ENCODE results near the gene E2F7.
"Not testable (repeated sequence)": the region's sequence is repeated elsewhere in the genome, so short reads cannot be mapped to it uniquely, and the experiment has no call there.

The E2F7 gene

GRCh38 chr12:77104286-77104685 lies 38.9 kb upstream of the E2F7 start:
- DNase-seq: no peak
- TF ChIP-seq CTCF (IDR thresholded peaks at IDR 0.05): no peak
- Histone ChIP-seq H3K27me3 (no peaks in the 10 kb centered on the region), H3K4me3 (no peak overlapping the region), H3K4me1 (no peaks in the 10 kb centered on the region), H3K9me3 (no peaks in the 10 kb centered on the region), H3K36me3 (no peaks in the 10 kb centered on the region), H3K27ac (no peak overlapping the region)
- intact Hi-C loops (cut with DNase I; ENCODE audit: low total_unique reads): no loop called here

GRCh38 chr12:77102691-77103090 lies 37.3 kb upstream of the E2F7 start:
- intact Hi-C loops (cut with DNase I; ENCODE audit: low total_unique reads): no loop called here
- Histone ChIP-seq H3K27ac (no peak overlapping the region), H3K9me3 (no peaks in the 10 kb centered on the region), H3K27me3 (no peaks in the 10 kb centered on the region), H3K36me3 (no peaks in the 10 kb centered on the region), H3K4me3 (no peak overlapping the region), H3K4me1 (no peaks in the 10 kb centered on the region)
- DNase-seq: no peak
- TF ChIP-seq CTCF (IDR thresholded peaks at IDR 0.05): no peak

DNA sequence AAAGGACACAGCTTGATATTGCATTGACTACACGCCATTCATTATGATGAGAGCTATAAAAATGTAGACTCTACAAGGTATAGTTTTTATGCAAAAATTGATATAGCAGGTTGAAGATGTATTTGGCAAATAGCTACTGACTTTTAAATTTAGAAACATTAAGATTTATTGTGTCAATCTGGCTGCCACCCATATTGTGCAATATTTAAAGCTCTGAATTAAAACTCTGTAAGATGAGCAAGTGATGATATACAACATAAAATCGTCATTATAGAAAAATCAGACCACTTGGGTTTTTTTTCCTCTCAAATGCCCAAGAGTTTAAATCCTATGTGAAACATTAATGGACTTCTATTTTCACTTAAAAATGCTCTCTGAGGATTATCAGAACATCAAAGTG lies 36.8 kb upstream of the E2F7 start:
- no peak overlapping the region for H3K27ac ChIP-seq
- H3K4me1 ChIP-seq: no peaks in the 10 kb centered on the region
- no peak overlapping the region for H3K4me3 ChIP-seq
- no peak for DNase-seq
- no peaks in the 10 kb centered on the region for H3K36me3 ChIP-seq
- H3K27me3 ChIP-seq: no peaks in the 10 kb centered on the region
- TF ChIP-seq CTCF (IDR thresholded peaks at IDR 0.05): no peak
- intact Hi-C loops (cut with DNase I; ENCODE audit: low total_unique reads): no loop called here
- H3K9me3 ChIP-seq: no peaks in the 10 kb centered on the region

DNA sequence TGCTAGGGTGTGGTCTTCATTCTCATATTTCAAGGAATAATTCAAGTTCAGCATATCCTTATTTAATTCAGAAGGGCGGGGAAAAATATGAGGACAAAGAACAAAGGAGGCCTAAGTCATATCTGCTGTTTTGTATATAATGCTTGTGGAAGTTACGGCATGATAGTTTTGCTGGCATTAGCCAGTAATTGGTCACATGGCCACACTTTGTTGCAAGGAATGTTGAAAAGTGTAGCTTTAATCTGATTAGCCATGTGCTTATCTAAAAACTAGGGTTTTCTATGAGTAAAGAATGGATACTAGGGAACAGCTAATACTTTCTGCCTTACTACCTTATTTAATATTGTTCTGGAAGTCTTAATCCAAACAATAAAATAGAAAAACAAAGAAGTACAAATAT lies 34.4 kb upstream of the E2F7 start:
- no peak overlapping the region for H3K27ac ChIP-seq
- H3K4me3 ChIP-seq: no peak overlapping the region
- no peaks in the 10 kb centered on the region for H3K36me3 ChIP-seq
- H3K9me3 ChIP-seq: no peaks in the 10 kb centered on the region
- TF ChIP-seq CTCF (IDR thresholded peaks at IDR 0.05): no peak
- no peaks in the 10 kb centered on the region for H3K27me3 ChIP-seq
- DNase-seq: no peak
- H3K4me1 ChIP-seq: no peaks in the 10 kb centered on the region
- intact Hi-C loops (cut with DNase I; ENCODE audit: low total_unique reads): no loop called here

GRCh38 chr12:77097846-77098245 lies 32.5 kb upstream of the E2F7 start:
- H3K4me1 ChIP-seq: no peaks in the 10 kb centered on the region
- H3K4me3 ChIP-seq: no peak overlapping the region
- no peaks in the 10 kb centered on the region for H3K9me3 ChIP-seq
- no peaks in the 10 kb centered on the region for H3K27me3 ChIP-seq
- no peak for DNase-seq
- no peak overlapping the region for H3K27ac ChIP-seq
- intact Hi-C loops (cut with DNase I; ENCODE audit: low total_unique reads): no loop called here
- TF ChIP-seq CTCF (IDR thresholded peaks at IDR 0.05): no peak
- no peaks in the 10 kb centered on the region for H3K36me3 ChIP-seq

DNA sequence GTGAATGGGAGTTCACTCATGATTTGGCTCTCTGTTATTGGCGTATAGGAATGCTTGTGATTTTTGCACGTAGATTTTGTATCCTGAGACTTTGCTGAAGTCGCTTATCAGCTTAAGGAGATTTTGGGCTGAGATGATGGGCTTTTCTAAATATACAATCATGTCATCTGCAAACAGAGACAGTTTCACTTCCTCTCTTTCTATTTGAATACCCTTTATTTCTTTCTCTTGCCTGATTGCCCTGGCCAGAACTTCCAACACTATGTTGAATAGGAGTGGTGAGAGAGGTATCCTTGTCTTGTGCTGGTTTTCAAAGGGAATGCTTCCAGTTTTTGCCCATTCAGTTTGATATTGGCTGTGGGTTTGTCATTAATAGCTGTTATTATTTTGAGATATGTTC lies 26.9 kb upstream of the E2F7 start:
- H3K4me1 ChIP-seq; intact Hi-C loops (cut with DNase I; ENCODE audit: low total_unique reads); H3K27me3 ChIP-seq: not testable (repeated sequence)

More for the DNA sequence above, 26.9 kb upstream of the E2F7 start:
- not testable (repeated sequence) for DNase-seq, H3K27ac ChIP-seq, H3K9me3 ChIP-seq, H3K4me3 ChIP-seq, H3K36me3 ChIP-seq
